CD4-positive, alpha-beta memory T cell (primary cell): ENCODE measurements around the gene NRG3. TPM values are rescaled to one million over a fixed set of nuclear protein-coding genes. Genes with fewer than 3 reads are reported as not detected.

Source experiments
- CTCF ChIA-PET: fragments of 350-600 bp; sonication (Branson Sonifier 250); formaldehyde crosslinking; loops from one replicate; lab custom pipeline; 2021; ENCODE audit warnings: inconsistent platforms; ENCODE audit not compliant: partially characterized antibody; lab: Charles Lee
- POLR2A ChIA-PET: fragments of 350-600 bp; sonication (Branson Sonifier 250); formaldehyde crosslinking; loops from one replicate; lab custom pipeline; 2021; ENCODE audit not compliant: partially characterized antibody; lab: Charles Lee
- DNase-seq, 5 donors: peaks; one replicate each; pipeline versions ENCODE4 v3.0.0 to v3.0.0-alpha.2; 2020 to 2022; ENCODE audit warnings: mixed read lengths in 1 of 5
- H3K27ac ChIP-seq: one replicate; pipeline ENCODE4 v1.7.0; 2013; ENCODE audit warnings: low read depth, low read length
- H3K27me3 ChIP-seq: 2 replicates; pipeline ENCODE4 v1.7.0; 2013; ENCODE audit warnings: mild to moderate bottlenecking, low read length, moderate library complexity; ENCODE audit not compliant: insufficient read depth
- H3K36me3 ChIP-seq: 2 replicates; pipeline ENCODE4 v1.7.0; 2013; ENCODE audit warnings: mild to moderate bottlenecking, low read length, moderate library complexity; ENCODE audit not compliant: insufficient read depth
- H3K4me1 ChIP-seq: 2 replicates; pipeline ENCODE4 v1.7.0; 2013; ENCODE audit warnings: mild to moderate bottlenecking, low read length, moderate library complexity; ENCODE audit not compliant: insufficient read depth
- H3K4me3 ChIP-seq, 2 donors: one replicate each; pipeline ENCODE4 v1.7.0; 2013; ENCODE audit warnings: low read length in 2 of 2, mild to moderate bottlenecking in 1 of 2
- H3K9me3 ChIP-seq, 2 donors: one replicate each; pipeline ENCODE4 v1.7.0; 2013; ENCODE audit warnings: low read length in 2 of 2, control low read depth in 1 of 2; ENCODE audit not compliant: control insufficient read depth in 1 of 2
- H3K27ac Mint-ChIP-seq, 7 donors: one replicate each; pipeline ENCODE4 v1.8.0; 2020 to 2021; ENCODE audit warnings: mixed read lengths in 7 of 7, mild to moderate bottlenecking in 6 of 7, inconsistent platforms in 3 of 7, moderate library complexity in 3 of 7
- H3K27me3 Mint-ChIP-seq, 2 donors: one replicate each; pipeline ENCODE4 v1.8.0; 2020 to 2021; ENCODE audit warnings: mixed read lengths in 2 of 2
- H3K36me3 Mint-ChIP-seq, 2 donors: one replicate each; pipeline ENCODE4 v1.8.0; 2020 to 2021; ENCODE audit warnings: mixed read lengths in 2 of 2, inconsistent platforms in 1 of 2, mild to moderate bottlenecking in 1 of 2
- H3K4me1 Mint-ChIP-seq, 4 donors: one replicate each; pipeline ENCODE4 v1.8.0; 2020 to 2021; ENCODE audit warnings: mixed read lengths in 4 of 4, mild to moderate bottlenecking in 1 of 4
- H3K4me3 Mint-ChIP-seq, 8 donors: one replicate each; pipeline ENCODE4 v1.8.0; 2020 to 2021; ENCODE audit warnings: mixed read lengths in 8 of 8, mild to moderate bottlenecking in 7 of 8, moderate library complexity in 6 of 8, inconsistent platforms in 3 of 8
- H3K9me3 Mint-ChIP-seq, 8 donors: one replicate each; pipeline ENCODE4 v1.8.0; 2020 to 2021; ENCODE audit warnings: mixed read lengths in 8 of 8, mild to moderate bottlenecking in 5 of 8, inconsistent platforms in 3 of 8, moderate library complexity in 1 of 8
- intact Hi-C: fragments of 100-400 bp; cut with micrococcal nuclease; formaldehyde crosslinking; loops from one replicate; pipeline ENCODE4 v1.15.1; 2023
- polyA plus RNA-seq, 2 donors: library from polyadenylated mRNA; unstranded; fragments of 300-500 nt; fragmentation: Illumina TruSeq; gene quantifications; one replicate each; pipeline ENCODE4 v1.2.3, GENCODE V29; 2021
- total RNA-seq, 2 experiments: library from RNA; stranded (reverse); gene quantifications; one replicate each; pipeline ENCODE4 v1.2.3, GENCODE V29; 2021

NRG3 gene
- total and polyA plus RNA-seq, 4 experiments from 2014 or later, result not detected

GRCh38 chr10:83023662-83024061 lies 1148.7 kb downstream of the NRG3 start:
- CTCF ChIA-PET, result no interaction called here

More at GRCh38 chr10:83023662-83024061, 1148.7 kb downstream of the NRG3 start:
- DNase-seq, result no peak
- Mint-ChIP-seq H3K36me3 (no peaks in the 10 kb centered on the region), H3K9me3 (peaks cover 4 to 25% (median 12%) of the 10 kb centered on the region in 8 donors), H3K27ac (no peak overlapping the region), H3K4me1 (no peaks in the 10 kb centered on the region), H3K27me3 (no peaks in the 10 kb centered on the region), H3K4me3 (no peak overlapping the region)
- no peaks in the 10 kb centered on the region for H3K9me3 ChIP-seq
- no peaks in the 10 kb centered on the region for H3K4me1 ChIP-seq
- H3K27ac ChIP-seq, result no peak overlapping the region
- H3K36me3 ChIP-seq, result no peaks in the 10 kb centered on the region
- POLR2A ChIA-PET, result no interaction called here
- no peak overlapping the region for H3K4me3 ChIP-seq
- intact Hi-C loops, result no loop called here
- H3K27me3 ChIP-seq, result no peaks in the 10 kb centered on the region
